Thymus (tissue), 11 donors: Measurements from ENCODE around the gene METTL27. TPM values are rescaled to one million over a fixed set of nuclear protein-coding genes. Genes with fewer than 3 reads are reported as not detected.

ENCODE experiments used
- DNase-seq, 9 donors: peaks; one replicate each; pipeline ENCODE4 v3.0.0-alpha.2; 2013; ENCODE audit warnings: low spot score in 9 of 9, low read depth in 6 of 9, missing footprints in 1 of 9
- H3K27ac ChIP-seq, 2 donors: one replicate each; pipeline ENCODE4 v1.5.1; 2013; ENCODE audit warnings: control low read depth in 1 of 2, low read depth in 1 of 2, low read length in 1 of 2, mild to moderate bottlenecking in 1 of 2, moderate library complexity in 1 of 2
- H3K27me3 ChIP-seq, 2 donors: one replicate each; pipeline ENCODE4 v1.5.1; 2013; ENCODE audit warnings: low read length in 1 of 2; ENCODE audit not compliant: control insufficient read depth in 2 of 2, insufficient read depth in 1 of 2
- H3K36me3 ChIP-seq, 2 donors: one replicate each; pipeline ENCODE4 v1.5.1; 2013; ENCODE audit warnings: low read length in 1 of 2, mild to moderate bottlenecking in 1 of 2, moderate library complexity in 1 of 2; ENCODE audit not compliant: control insufficient read depth in 2 of 2, insufficient read depth in 2 of 2
- H3K4me1 ChIP-seq, 2 donors: one replicate each; pipeline ENCODE4 v1.5.1; 2013; ENCODE audit warnings: low read length in 2 of 2; ENCODE audit not compliant: control insufficient read depth in 2 of 2, insufficient read depth in 2 of 2
- H3K4me3 ChIP-seq, 2 donors: one replicate each; pipeline ENCODE4 v1.5.1; 2013; ENCODE audit warnings: low read length in 2 of 2, control low read depth in 1 of 2, mild to moderate bottlenecking in 1 of 2
- H3K9me3 ChIP-seq, 2 donors: one replicate each; pipeline ENCODE4 v1.5.1; 2013; ENCODE audit warnings: low read length in 1 of 2, mild to moderate bottlenecking in 1 of 2; ENCODE audit not compliant: control insufficient read depth in 2 of 2, insufficient read depth in 1 of 2
- WGBS: extraction: QIAGEN DNeasy Blood & Tissue Kit; methylation state at CpG from one replicate; pipeline ENCODE4 v1.1.7; 2013; 5-methylcytosine and 5-hydroxymethylcytosine counted together
- polyA plus RNA-seq: library from polyadenylated mRNA; stranded (reverse); fragments of 200-250 nt; gene quantifications from one replicate; pipeline ENCODE4 v1.2.3, GENCODE V29; 2013
- total RNA-seq: library from RNA; stranded (reverse); fragments of 120-200 nt; gene quantifications from one replicate; pipeline ENCODE4 v1.2.4, GENCODE V29; 2013
- donor health status: healthy.

The METTL27 gene
- total and polyA plus RNA-seq, 2 donors, result 1.3 to 2.2 TPM

DNA sequence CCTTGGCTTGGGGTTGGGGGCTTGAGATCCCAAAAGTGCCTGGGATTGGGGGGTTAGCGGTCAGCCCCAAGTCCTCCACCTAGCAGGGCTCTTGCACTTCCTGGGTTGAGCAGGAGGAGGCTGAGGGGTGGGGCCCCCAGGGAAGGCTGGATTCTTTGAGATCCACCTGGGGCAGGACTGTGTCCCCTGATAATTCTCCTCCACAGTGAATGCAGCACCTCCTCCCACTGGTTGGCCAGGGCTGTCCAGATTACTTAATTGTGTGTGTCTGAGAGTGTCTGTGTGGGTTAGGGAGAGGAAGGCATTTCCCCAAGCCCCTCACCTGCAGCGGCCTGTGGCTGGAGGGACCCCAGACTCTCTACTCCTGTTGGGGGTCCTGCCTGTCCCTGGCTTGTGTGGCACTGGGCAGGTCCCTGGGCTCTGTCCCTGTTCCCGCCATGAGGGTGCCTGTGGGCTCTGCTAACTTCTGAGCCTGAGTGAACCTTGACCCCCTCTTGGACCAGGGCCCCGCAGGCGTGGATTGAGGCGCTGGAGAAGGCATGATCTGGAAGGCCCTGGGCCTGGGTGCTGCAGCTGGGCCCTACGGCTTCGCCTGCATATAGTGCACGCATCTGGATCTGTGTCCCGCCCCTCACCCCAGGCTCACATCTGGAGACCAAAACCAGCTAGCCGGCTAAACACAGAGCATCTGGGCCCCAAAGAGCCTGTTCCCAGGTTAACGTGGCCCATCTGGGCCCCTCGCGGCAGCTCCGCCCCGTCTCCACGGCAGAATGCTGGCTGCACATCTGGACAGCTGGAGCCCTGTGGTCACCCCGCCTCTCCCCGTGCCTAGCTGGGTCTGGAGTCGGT, 29.1 kb upstream of the METTL27 start:
- Histone ChIP-seq H3K27me3 (no peaks in the 10 kb centered on the region), H3K4me3 (no peak overlapping the region), H3K27ac (no peak overlapping the region), H3K9me3 (no peaks in the 10 kb centered on the region), H3K4me1 (no peaks in the 10 kb centered on the region), H3K36me3 (no peaks in the 10 kb centered on the region)
- no peak for DNase-seq
- 91% methylated on average over 20 of the region's 20 CpGs for WGBS

GRCh38 chr7:73870041-73870492, 27.8 kb upstream of the METTL27 start:
- H3K27me3 ChIP-seq, result no peaks in the 10 kb centered on the region
- H3K4me3 ChIP-seq, result no peak overlapping the region
- no peaks in the 10 kb centered on the region for H3K9me3 ChIP-seq
- WGBS, result 91% methylated on average over 15 of the region's 15 CpGs
- no peak for DNase-seq
- H3K27ac ChIP-seq, result no peak overlapping the region
- H3K36me3 ChIP-seq, result no peaks in the 10 kb centered on the region
- no peaks in the 10 kb centered on the region for H3K4me1 ChIP-seq

DNA sequence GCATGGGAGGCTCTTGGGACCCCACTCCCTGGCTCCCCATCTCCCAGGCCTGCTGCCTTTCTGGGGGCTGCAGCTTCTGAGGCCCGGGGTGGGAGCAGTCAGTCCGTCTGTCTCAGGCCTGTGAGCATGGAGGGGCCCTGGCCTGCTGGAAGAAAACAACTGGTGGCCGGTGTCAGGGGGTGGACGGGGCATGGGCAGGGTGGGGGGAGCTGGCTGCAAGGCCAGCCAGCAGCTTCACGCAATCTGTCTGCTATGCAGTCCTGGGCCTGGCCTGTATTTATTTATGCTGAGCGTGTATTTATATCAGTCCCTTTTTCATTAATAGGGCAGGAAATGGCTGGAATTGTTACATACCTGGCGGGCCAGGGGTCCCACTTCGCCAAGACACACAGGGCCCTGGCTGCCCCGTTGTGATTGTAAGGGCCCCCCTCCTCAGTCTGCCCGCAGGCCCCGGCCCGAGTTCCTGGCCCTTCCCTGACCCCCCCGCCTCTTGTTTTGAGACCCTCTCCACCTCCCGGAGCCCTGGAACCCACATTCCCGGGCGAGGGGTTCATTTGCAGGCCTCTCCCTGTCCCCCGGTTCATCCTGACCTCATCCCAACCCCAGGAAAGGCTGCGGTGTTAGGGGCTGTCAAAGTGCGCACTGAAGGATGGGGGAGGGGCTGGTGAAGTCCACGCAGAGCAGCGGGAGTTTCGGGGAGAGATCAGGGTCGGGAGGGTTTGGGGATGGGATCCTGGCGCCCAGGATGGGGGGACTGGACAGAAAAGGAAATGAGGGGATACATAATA, 26.9 kb upstream of the METTL27 start:
- H3K36me3 ChIP-seq, result no peaks in the 10 kb centered on the region
- no peaks in the 10 kb centered on the region for H3K9me3 ChIP-seq
- no peak overlapping the region for H3K27ac ChIP-seq
- H3K4me1 ChIP-seq, result no peaks in the 10 kb centered on the region
- no peak for DNase-seq
- 88% methylated on average over 24 of the region's 24 CpGs for WGBS
- H3K4me3 ChIP-seq, result no peak overlapping the region
- H3K27me3 ChIP-seq, result no peaks in the 10 kb centered on the region

- no peaks in the 10 kb centered on the region for H3K36me3 ChIP-seq
- DNase-seq, result no peak
- H3K27me3 ChIP-seq, result no peaks in the 10 kb centered on the region
- no peak overlapping the region for H3K27ac ChIP-seq
- no peaks in the 10 kb centered on the region for H3K9me3 ChIP-seq
- 96% methylated on average over 1 of the region's 1 CpG for WGBS
- H3K4me3 ChIP-seq, result no peak overlapping the region
- no peaks in the 10 kb centered on the region for H3K4me1 ChIP-seq
Observed at GRCh38 chr7:73866446-73866767, 24.1 kb upstream of the METTL27 start.

DNA sequence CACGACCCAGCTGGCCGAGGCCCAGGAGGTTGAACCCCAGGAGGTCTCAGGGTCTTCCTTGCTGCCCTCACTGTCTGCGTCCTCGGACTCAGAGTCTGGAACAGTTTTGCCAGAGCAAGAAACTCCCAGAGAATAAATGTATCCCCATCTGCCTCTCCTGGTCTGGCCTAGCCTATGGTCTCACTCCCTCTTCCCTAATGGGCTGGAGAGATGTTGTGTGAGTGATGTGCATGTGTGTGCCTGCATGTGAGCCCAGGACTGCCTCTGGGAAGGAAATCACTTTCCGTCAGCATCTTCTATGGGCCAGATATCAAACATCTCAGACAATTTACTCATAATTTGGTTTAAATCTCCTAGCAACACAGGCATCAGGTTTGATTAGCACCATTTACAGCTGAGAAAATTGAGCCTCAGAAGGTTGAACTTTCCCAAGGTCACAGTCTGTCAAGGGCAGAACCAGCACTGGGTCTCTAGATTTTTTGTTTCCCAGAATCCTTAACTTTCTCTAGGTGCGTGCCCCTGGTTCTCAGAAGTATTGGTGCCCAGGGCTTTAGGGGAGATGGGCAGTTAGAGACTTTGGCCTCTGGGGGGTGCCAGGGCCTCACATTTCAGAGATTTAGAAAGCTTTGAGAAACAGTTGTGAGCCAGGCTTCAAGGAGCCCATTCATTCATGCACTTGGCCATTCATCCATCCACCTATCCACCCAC, 23.6 kb upstream of the METTL27 start:
- DNase-seq, result no peak
- H3K4me3 ChIP-seq, result no peak overlapping the region
- no peak overlapping the region for H3K27ac ChIP-seq
- H3K27me3 ChIP-seq, result no peaks in the 10 kb centered on the region
- H3K36me3 ChIP-seq, result no peaks in the 10 kb centered on the region
- 91% methylated on average over 6 of the region's 6 CpGs for WGBS
- no peaks in the 10 kb centered on the region for H3K4me1 ChIP-seq
- no peaks in the 10 kb centered on the region for H3K9me3 ChIP-seq

DNA sequence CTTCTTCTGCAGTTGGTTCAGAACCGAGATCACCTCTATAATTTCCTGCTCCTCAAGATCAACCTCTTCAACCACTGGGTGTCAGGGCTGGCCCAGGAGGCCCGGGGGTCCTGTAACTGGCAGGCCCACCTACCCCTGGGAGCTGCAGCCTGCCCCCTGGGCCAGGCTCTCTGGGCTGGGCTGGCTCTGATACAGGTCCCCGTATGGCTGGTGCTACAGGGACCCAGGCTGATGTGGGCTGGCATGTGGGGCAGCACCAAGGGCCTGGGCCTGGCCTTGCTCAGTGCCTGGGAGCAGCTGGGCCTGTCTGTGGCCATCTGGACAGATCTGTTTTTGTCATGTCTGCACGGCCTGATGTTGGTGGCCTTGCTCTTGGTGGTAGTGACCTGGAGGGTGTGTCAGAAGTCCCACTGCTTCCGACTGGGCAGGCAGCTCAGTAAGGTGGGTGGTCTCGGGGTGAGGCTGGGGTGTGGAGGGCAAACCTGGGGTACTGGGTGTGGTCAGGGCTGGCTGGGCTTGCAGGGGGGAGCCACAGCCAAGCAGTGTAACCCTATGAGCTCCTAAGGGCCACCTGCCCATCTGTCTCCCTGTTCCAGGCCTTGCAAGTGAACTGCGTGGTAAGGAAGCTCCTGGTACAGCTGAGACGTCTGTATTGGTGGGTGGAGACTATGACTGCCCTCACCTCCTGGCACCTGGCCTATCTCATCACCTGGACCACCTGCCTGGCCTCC, 22.8 kb upstream of the METTL27 start:
- Histone ChIP-seq H3K9me3 (no peaks in the 10 kb centered on the region), H3K27me3 (no peaks in the 10 kb centered on the region), H3K27ac (no peak overlapping the region), H3K4me1 (no peaks in the 10 kb centered on the region), H3K4me3 (no peak overlapping the region), H3K36me3 (no peaks in the 10 kb centered on the region)
- DNase-seq, result no peak
- WGBS, result 92% methylated on average over 8 of the region's 8 CpGs

DNA sequence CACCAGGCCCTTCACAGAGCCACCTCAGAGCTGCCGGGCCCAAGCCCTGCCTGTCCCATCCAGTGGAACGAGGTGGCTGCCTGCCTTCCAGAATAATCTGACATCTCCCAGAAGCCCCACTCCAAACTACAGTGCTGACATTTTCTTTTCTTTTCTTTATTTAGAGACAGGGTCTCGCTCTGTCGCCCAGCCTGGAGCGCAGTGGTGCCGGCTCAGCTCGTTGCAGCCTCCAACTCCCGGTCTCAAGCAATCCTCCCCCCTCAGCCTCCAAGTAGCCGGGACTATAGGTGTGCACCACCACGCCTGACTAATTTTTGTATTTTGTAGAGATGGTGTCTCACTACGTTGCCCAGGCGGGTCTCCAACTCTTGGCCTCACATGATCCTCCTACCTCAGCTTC, 19.0 kb upstream of the METTL27 start:
- Histone ChIP-seq H3K4me3 (no peak overlapping the region), H3K27ac (no peak overlapping the region), H3K36me3 (no peaks in the 10 kb centered on the region), H3K27me3 (peaks cover 0 to 5% of the 10 kb centered on the region in 2 donors), H3K9me3 (no peaks in the 10 kb centered on the region), H3K4me1 (no peaks in the 10 kb centered on the region)
- 96% methylated on average over 12 of the region's 12 CpGs for WGBS
- no peak for DNase-seq

GRCh38 chr7:73860859-73861258, 18.5 kb upstream of the METTL27 start, which contains the start of gene TMEM270:
Gene TMEM270 (plus strand): TSS chr7:73861159. CDS start chr7:73861195, 36 bp downstream.
- 91% methylated on average over 11 of the region's 11 CpGs for WGBS
- Histone ChIP-seq H3K27ac (no peak within 1 kb of the TSS), H3K9me3 (no peaks in the 10 kb centered on the region), H3K36me3 (no peaks in the 10 kb centered on the region), H3K4me1 (peaks cover 0 to under 1% of the 10 kb centered on the region in 2 donors), H3K27me3 (peaks cover 0 to 6% of the 10 kb centered on the region in 2 donors), H3K4me3 (no peak within 1 kb of the TSS)
- DNase-seq, result no peak
